GM23338 (cell line): Measurements from ENCODE around the gene TFPI. TPM values are rescaled to one million over a fixed set of nuclear protein-coding genes. Genes with fewer than 3 reads are reported as not detected.

Experiments used
- ATAC-seq: fragments of 200-7000 bp; cut with Tn5 transposase; 3 replicates; pipeline ENCODE4 v1.9.1; 2020
- DNase-seq: peaks from one replicate; pipeline ENCODE4 v3.0.0-alpha.2; 2015; ENCODE audit warnings: low spot score
- H2AFZ ChIP-seq: fragments of 200-600 bp; sonication (generic); 2 replicates; pipeline ENCODE4 v1.8.0; 2016; ENCODE audit warnings: antibody characterized with exemption, mild to moderate bottlenecking, moderate library complexity
- H3F3A ChIP-seq: fragments of 200-600 bp; sonication (generic); replicated peaks from 2 replicates; pipeline ENCODE4 v1.8.0; 2017; ENCODE audit warnings: antibody characterized with exemption, mixed run types, low read depth
- H3K27ac ChIP-seq: fragments of 200-600 bp; sonication (generic); 2 replicates; pipeline ENCODE4 v1.6.1; 2016; ENCODE audit warnings: low read depth
- H3K27me3 ChIP-seq: fragments of 200-600 bp; sonication (generic); 2 replicates; pipeline ENCODE4 v1.8.0; 2016; ENCODE audit warnings: mild to moderate bottlenecking, mixed run types, moderate library complexity; ENCODE audit not compliant: insufficient read depth
- H3K36me3 ChIP-seq: fragments of 200-600 bp; sonication (generic); 2 replicates; pipeline ENCODE4 v1.8.0; 2016; ENCODE audit warnings: mild to moderate bottlenecking; ENCODE audit not compliant: insufficient read depth
- H3K4me1 ChIP-seq: fragments of 200-600 bp; sonication (generic); 2 replicates; pipeline ENCODE4 v1.8.0; 2016; ENCODE audit warnings: mild to moderate bottlenecking, moderate library complexity; ENCODE audit not compliant: insufficient read depth
- H3K4me2 ChIP-seq: fragments of 200-600 bp; sonication (generic); 2 replicates; pipeline ENCODE4 v1.7.1; 2017; ENCODE audit warnings: mixed run types
- H3K4me3 ChIP-seq: fragments of 200-600 bp; sonication (generic); 2 replicates; pipeline ENCODE4 v1.6.1; 2016; ENCODE audit warnings: mixed run types
- H3K79me2 ChIP-seq: fragments of 200-600 bp; sonication (generic); replicated peaks from 2 replicates; pipeline ENCODE4 v1.8.0; 2017; ENCODE audit warnings: mild to moderate bottlenecking; ENCODE audit not compliant: insufficient read depth
- H3K9me2 ChIP-seq: fragments of 200-600 bp; sonication (generic); 2 replicates; pipeline ENCODE4 v1.8.0; 2017; ENCODE audit not compliant: insufficient read depth
- H4K20me1 ChIP-seq: fragments of 200-600 bp; sonication (generic); replicated peaks from 2 replicates; pipeline ENCODE4 v1.8.0; 2017; ENCODE audit warnings: mild to moderate bottlenecking; ENCODE audit not compliant: insufficient read depth
- H3K27ac Mint-ChIP-seq: 2 replicates; pipeline ENCODE4 v1.8.0; 2020; ENCODE audit warnings: inconsistent platforms, mild to moderate bottlenecking, moderate library complexity, mixed read lengths
- H3K27me3 Mint-ChIP-seq: 3 replicates; pipeline ENCODE4 v1.8.0; 2022; ENCODE audit warnings: low read depth, mild to moderate bottlenecking, moderate library complexity, mixed read lengths, inconsistent platforms; ENCODE audit not compliant: insufficient read depth, poor library complexity
- H3K36me3 Mint-ChIP-seq: 3 replicates; pipeline ENCODE4 v1.8.0; 2021; ENCODE audit warnings: low read depth, mild to moderate bottlenecking, inconsistent platforms, moderate library complexity, mixed read lengths
- H3K4me1 Mint-ChIP-seq: 3 replicates; pipeline ENCODE4 v1.8.0; 2020; ENCODE audit warnings: mild to moderate bottlenecking, inconsistent platforms, mixed read lengths
- H3K4me3 Mint-ChIP-seq: 3 replicates; pipeline ENCODE4 v1.8.0; 2021; ENCODE audit warnings: moderate library complexity, mild to moderate bottlenecking, inconsistent platforms, mixed read lengths
- H3K9me3 Mint-ChIP-seq: 3 replicates; pipeline ENCODE4 v1.8.0; 2020; ENCODE audit warnings: moderate library complexity, mild to moderate bottlenecking, inconsistent platforms, mixed read lengths
- CREB1 ChIP-seq: fragments of 250-450 bp; sonication (Bioruptor Pico); IDR thresholded peaks from 2 replicates; pipeline ENCODE4 v1.5.0; 2020; ENCODE audit warnings: low read depth, mild to moderate bottlenecking, moderate library complexity
- EZH2 ChIP-seq: fragments of 200-600 bp; sonication (generic); IDR thresholded peaks from one replicate; pipeline ENCODE4 v1.8.0; 2017; ENCODE audit warnings: antibody characterized with exemption, mild to moderate bottlenecking, low read depth; ENCODE audit not compliant: unreplicated experiment
- EZH2phosphoT487 ChIP-seq: fragments of 200-600 bp; sonication (generic); IDR thresholded peaks from one replicate; pipeline ENCODE4 v1.8.1; 2018; ENCODE audit warnings: antibody characterized with exemption; ENCODE audit not compliant: unreplicated experiment
- JUNB ChIP-seq: IDR thresholded peaks from one replicate; pipeline ENCODE4 v1.6.1; 2016; ENCODE audit warnings: antibody characterized with exemption; ENCODE audit not compliant: unreplicated experiment
- NANOG ChIP-seq: IDR thresholded peaks from 2 replicates; pipeline ENCODE4 v1.6.1; 2016; ENCODE audit warnings: antibody characterized with exemption, borderline replicate concordance
- POLR2AphosphoS5 ChIP-seq: IDR thresholded peaks from 2 replicates; pipeline ENCODE4 v1.6.1; 2016; ENCODE audit warnings: antibody characterized with exemption, low read depth
- STAT1 ChIP-seq: IDR thresholded peaks from one replicate; pipeline ENCODE4 v1.6.1; 2016; ENCODE audit warnings: antibody characterized with exemption; ENCODE audit not compliant: unreplicated experiment
- ZNF114 ChIP-seq: fragments of 250-450 bp; sonication (Bioruptor Pico); IDR thresholded peaks from 2 replicates; pipeline ENCODE4 v1.5.0; 2020; ENCODE audit warnings: mild to moderate bottlenecking, moderate library complexity
- ZNF331 ChIP-seq: fragments of 250-450 bp; sonication (Bioruptor Pico); IDR thresholded peaks from 2 replicates; pipeline ENCODE4 v1.5.0; 2020; ENCODE audit warnings: low read depth, mild to moderate bottlenecking, moderate library complexity
- polyA plus RNA-seq: library from polyadenylated mRNA; unstranded; fragments of >200 nt; fragmentation: Nextera tagmentation; extraction: Ambion mirVana; gene quantifications from 2 replicates; pipeline ENCODE4 v1.2.1, GENCODE V29; 2016
- total RNA-seq: library from RNA; depleted of rRNA; stranded (reverse); fragments of >200 nt; shearing (Covaris generic); gene quantifications from 2 replicates; pipeline ENCODE4 v1.2.3, GENCODE V29; 2014
- TF ChIP-seq, protein P1 (sequence below): IDR thresholded peaks from 2 replicates; pipeline ENCODE4 v1.6.1; 2016; ENCODE audit warnings: antibody characterized with exemption
- TF ChIP-seq, protein P2 (sequence below): fragments of 250-450 bp; sonication (Bioruptor Pico); IDR thresholded peaks from 2 replicates; pipeline ENCODE4 v1.5.0; 2020; ENCODE audit warnings: mild to moderate bottlenecking, moderate library complexity

The TFPI gene
- total and polyA plus RNA-seq, 2 experiments from 2014 or later: 1.8 to 1.9 TPM

DNA sequence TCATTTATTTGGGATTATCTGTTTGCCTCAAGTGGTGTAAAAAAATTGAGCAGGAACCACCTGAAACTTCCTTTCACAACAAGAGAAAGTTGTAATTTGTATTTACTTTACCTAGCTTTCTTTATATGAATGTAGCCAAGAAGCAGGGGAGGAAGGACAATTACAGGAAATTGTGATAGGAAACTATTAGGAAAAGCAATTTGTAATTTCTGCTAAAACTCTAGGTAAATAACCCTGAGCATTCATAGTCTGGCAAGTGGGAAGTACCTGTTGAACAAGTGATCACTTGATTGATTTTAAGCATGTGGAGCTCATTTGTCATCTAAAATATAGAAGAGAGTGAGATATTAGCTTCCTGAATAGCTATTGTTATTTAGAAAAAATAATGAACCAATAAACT lies 5.0 kb downstream of the TFPI start:
- H3K79me2 ChIP-seq: no peaks in the 10 kb centered on the region
- H3K27ac ChIP-seq: no peak overlapping the region
- peaks cover 33% of the 10 kb centered on the region for H3K4me1 ChIP-seq
- Mint-ChIP-seq H3K27me3 (no peaks in the 10 kb centered on the region), H3K4me3 (no peak overlapping the region), H3K27ac (no peak overlapping the region), H3K36me3 (no peaks in the 10 kb centered on the region), H3K4me1 (peaks cover 14% of the 10 kb centered on the region), H3K9me3 (no peaks in the 10 kb centered on the region)
- H3K9me2 ChIP-seq: no peaks in the 10 kb centered on the region
- H3K36me3 ChIP-seq: no peaks in the 10 kb centered on the region
- TF ChIP-seq POLR2AphosphoS5 (no peak), JUNB (no peak), STAT1 (no peak), EZH2 (no peak), NANOG (no peak)
- TF ChIP-seq, protein P1, sequence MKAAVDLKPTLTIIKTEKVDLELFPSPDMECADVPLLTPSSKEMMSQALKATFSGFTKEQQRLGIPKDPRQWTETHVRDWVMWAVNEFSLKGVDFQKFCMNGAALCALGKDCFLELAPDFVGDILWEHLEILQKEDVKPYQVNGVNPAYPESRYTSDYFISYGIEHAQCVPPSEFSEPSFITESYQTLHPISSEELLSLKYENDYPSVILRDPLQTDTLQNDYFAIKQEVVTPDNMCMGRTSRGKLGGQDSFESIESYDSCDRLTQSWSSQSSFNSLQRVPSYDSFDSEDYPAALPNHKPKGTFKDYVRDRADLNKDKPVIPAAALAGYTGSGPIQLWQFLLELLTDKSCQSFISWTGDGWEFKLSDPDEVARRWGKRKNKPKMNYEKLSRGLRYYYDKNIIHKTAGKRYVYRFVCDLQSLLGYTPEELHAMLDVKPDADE: no peak
- H3K4me2 ChIP-seq: no peak overlapping the region
- no peaks in the 10 kb centered on the region for H3K27me3 ChIP-seq
- H3F3A ChIP-seq: no peaks in the 10 kb centered on the region
- ATAC-seq (no peak), DNase-seq (no peak)
- H4K20me1 ChIP-seq: no peaks in the 10 kb centered on the region
- H2AFZ ChIP-seq: no peak overlapping the region
- no peak overlapping the region for H3K4me3 ChIP-seq

DNA sequence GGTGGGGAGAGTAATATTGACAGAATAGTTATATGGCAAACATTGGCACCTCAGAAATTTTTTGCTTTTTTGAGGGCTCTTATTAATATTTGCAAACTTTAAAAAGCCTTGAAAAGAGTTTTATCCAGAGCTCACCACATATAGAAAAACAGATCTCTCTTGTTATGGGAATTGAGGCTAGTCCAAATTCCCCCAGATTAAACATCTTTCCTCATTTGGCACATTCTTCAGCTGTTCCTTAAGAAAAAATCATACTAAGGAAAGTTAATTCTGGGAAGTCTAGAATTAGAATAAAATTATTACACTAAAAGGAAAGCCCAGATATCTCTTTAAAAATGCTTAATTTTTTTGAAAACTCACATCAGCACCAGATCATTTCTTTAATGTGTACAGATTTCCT lies 5.6 kb downstream of the TFPI start:
- no peaks in the 10 kb centered on the region for H3K36me3 Mint-ChIP-seq

More for the DNA sequence above, 5.6 kb downstream of the TFPI start:
- Mint-ChIP-seq H3K9me3 (no peaks in the 10 kb centered on the region), H3K4me3 (no peak overlapping the region), H3K27me3 (no peaks in the 10 kb centered on the region), H3K27ac (no peak overlapping the region), H3K4me1 (peaks cover 10% of the 10 kb centered on the region)
- Histone ChIP-seq H3K27ac (no peak overlapping the region), H3K79me2 (no peaks in the 10 kb centered on the region), H2AFZ (no peak overlapping the region), H4K20me1 (no peaks in the 10 kb centered on the region), H3F3A (no peaks in the 10 kb centered on the region), H3K4me1 (peaks cover 28% of the 10 kb centered on the region), H3K4me2 (no peak overlapping the region), H3K4me3 (no peak overlapping the region), H3K36me3 (no peaks in the 10 kb centered on the region), H3K27me3 (no peaks in the 10 kb centered on the region), H3K9me2 (no peaks in the 10 kb centered on the region)
- no peak for DNase-seq
- TF ChIP-seq ZNF331 (CRISPR knock-in tag): no peak
- no peak for TF ChIP-seq EZH2phosphoT487
- TF ChIP-seq STAT1: no peak
- no peak for TF ChIP-seq CREB1 (CRISPR knock-in tag)
- TF ChIP-seq, protein P2, sequence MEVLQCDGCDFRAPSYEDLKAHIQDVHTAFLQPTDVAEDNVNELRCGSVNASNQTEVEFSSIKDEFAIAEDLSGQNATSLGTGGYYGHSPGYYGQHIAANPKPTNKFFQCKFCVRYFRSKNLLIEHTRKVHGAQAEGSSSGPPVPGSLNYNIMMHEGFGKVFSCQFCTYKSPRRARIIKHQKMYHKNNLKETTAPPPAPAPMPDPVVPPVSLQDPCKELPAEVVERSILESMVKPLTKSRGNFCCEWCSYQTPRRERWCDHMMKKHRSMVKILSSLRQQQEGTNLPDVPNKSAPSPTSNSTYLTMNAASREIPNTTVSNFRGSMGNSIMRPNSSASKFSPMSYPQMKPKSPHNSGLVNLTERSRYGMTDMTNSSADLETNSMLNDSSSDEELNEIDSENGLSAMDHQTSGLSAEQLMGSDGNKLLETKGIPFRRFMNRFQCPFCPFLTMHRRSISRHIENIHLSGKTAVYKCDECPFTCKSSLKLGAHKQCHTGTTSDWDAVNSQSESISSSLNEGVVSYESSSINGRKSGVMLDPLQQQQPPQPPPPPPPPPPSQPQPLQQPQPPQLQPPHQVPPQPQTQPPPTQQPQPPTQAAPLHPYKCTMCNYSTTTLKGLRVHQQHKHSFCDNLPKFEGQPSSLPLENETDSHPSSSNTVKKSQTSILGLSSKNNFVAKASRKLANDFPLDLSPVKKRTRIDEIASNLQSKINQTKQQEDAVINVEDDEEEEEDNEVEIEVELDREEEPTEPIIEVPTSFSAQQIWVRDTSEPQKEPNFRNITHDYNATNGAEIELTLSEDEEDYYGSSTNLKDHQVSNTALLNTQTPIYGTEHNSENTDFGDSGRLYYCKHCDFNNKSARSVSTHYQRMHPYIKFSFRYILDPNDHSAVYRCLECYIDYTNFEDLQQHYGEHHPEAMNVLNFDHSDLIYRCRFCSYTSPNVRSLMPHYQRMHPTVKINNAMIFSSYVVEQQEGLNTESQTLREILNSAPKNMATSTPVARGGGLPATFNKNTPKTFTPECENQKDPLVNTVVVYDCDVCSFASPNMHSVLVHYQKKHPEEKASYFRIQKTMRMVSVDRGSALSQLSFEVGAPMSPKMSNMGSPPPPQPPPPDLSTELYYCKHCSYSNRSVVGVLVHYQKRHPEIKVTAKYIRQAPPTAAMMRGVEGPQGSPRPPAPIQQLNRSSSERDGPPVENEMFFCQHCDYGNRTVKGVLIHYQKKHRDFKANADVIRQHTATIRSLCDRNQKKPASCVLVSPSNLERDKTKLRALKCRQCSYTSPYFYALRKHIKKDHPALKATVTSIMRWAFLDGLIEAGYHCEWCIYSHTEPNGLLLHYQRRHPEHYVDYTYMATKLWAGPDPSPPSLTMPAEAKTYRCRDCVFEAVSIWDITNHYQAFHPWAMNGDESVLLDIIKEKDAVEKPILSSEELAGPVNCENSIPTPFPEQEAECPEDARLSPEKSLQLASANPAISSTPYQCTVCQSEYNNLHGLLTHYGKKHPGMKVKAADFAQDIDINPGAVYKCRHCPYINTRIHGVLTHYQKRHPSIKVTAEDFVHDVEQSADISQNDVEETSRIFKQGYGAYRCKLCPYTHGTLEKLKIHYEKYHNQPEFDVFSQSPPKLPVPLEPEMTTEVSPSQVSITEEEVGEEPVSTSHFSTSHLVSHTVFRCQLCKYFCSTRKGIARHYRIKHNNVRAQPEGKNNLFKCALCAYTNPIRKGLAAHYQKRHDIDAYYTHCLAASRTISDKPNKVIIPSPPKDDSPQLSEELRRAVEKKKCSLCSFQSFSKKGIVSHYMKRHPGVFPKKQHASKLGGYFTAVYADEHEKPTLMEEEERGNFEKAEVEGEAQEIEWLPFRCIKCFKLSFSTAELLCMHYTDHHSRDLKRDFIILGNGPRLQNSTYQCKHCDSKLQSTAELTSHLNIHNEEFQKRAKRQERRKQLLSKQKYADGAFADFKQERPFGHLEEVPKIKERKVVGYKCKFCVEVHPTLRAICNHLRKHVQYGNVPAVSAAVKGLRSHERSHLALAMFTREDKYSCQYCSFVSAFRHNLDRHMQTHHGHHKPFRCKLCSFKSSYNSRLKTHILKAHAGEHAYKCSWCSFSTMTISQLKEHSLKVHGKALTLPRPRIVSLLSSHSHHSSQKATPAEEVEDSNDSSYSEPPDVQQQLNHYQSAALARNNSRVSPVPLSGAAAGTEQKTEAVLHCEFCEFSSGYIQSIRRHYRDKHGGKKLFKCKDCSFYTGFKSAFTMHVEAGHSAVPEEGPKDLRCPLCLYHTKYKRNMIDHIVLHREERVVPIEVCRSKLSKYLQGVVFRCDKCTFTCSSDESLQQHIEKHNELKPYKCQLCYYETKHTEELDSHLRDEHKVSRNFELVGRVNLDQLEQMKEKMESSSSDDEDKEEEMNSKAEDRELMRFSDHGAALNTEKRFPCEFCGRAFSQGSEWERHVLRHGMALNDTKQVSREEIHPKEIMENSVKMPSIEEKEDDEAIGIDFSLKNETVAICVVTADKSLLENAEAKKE (CRISPR knock-in tag): no peak
- no peak for TF ChIP-seq ZNF114 (CRISPR knock-in tag)
- TF ChIP-seq POLR2AphosphoS5: no peak
- no peak for TF ChIP-seq EZH2
- no peak for ATAC-seq
